ENCODE data around the gene INTS14.
"Not testable (repeated sequence)": the region's sequence is repeated elsewhere in the genome, so short reads cannot be mapped to it uniquely, and the experiment has no call there.

Gene INTS14

DNA sequence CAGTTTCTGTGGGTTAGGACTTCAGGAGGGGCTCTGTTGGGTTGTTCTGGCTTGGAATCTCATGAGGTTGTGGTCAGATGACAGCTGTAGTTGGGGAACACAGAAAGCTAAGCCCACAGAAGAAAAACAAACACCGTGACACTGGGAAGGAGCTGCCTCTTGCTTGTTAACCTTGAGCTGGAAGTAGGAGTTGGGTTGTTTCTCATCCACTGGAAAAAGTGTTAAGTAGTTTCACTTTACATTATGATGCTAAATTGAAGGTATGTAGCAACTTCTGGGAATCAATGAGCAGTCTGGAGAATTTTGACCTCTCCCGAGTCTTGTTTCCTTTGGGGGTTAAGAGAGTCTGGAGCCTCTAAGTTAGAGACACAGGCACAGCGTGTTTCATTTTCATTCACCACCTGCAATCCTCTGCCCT is 60.2 kb downstream of the INTS14 start:
- WGBS = 70% methylated on average over 3 of the region's 3 CpGs
- H3K9ac ChIP-seq (ENCODE audit: low read length) = no peak overlapping the region
- no peak overlapping the region for H3K14ac ChIP-seq (ENCODE audit: low read length in 2 of 2)
- no peak overlapping the region for H3K4me3 ChIP-seq (ENCODE audit: insufficient read depth in 1 of 2, low read depth in 1 of 2, low read length in 2 of 2)
- no peak overlapping the region for H2BK120ac ChIP-seq (ENCODE audit: low read depth, low read length)
- no peak overlapping the region for H2BK12ac ChIP-seq (ENCODE audit: low read length in 2 of 2)
- H3K9me3 ChIP-seq (ENCODE audit: control insufficient read depth, low read length) = no peaks in the 10 kb centered on the region
- peaks cover 8% of the 10 kb centered on the region for H3K4me1 ChIP-seq (ENCODE audit: control insufficient read depth, insufficient read depth, low read depth, low read length)
- peak overlapping the region; percentile 53 for H2AK5ac ChIP-seq (ENCODE audit: low read length, severe bottlenecking)
- no peak overlapping the region for H2BK15ac ChIP-seq (ENCODE audit: low read depth, poor library complexity, severe bottlenecking)
- H2BK5ac ChIP-seq (ENCODE audit: low read depth, low read length, poor library complexity, severe bottlenecking) = no peak overlapping the region
- no peak overlapping the region for H3K23ac ChIP-seq (ENCODE audit: low read length in 2 of 2)
- no peak overlapping the region for H3K4me2 ChIP-seq (ENCODE audit: low read length, poor library complexity, severe bottlenecking)
- peak overlapping the region; percentile 59 for H3K27ac ChIP-seq (ENCODE audit: low read length, poor library complexity, severe bottlenecking)
- peaks cover 0 to 18% of the 10 kb centered on the region in 2 experiments for H3K36me3 ChIP-seq (ENCODE audit: control insufficient read depth in 1 of 2, insufficient read depth in 2 of 2, low read depth in 1 of 2, low read length in 2 of 2)
- no peaks in the 10 kb centered on the region for H3K27me3 ChIP-seq (ENCODE audit: control insufficient read depth in 1 of 2, insufficient read depth in 1 of 2, low read length in 2 of 2)
- DNase-seq = peak; percentile 81
- H3K18ac ChIP-seq (ENCODE audit: low read depth in 1 of 2, low read length in 2 of 2) = no peak overlapping the region
- no peak overlapping the region for H3K4ac ChIP-seq (ENCODE audit: low read depth in 1 of 2, low read length in 2 of 2)
- H3K79me1 ChIP-seq (replicated peaks; ENCODE audit: low read length, poor library complexity, severe bottlenecking) = peaks cover 10% of the 10 kb centered on the region
- H4K91ac ChIP-seq (ENCODE audit: low read length) = no peak overlapping the region
- H4K8ac ChIP-seq (ENCODE audit: low read length) = no peak overlapping the region
- no peak overlapping the region for H2AFZ ChIP-seq (ENCODE audit: low read depth, low read length)

DNA sequence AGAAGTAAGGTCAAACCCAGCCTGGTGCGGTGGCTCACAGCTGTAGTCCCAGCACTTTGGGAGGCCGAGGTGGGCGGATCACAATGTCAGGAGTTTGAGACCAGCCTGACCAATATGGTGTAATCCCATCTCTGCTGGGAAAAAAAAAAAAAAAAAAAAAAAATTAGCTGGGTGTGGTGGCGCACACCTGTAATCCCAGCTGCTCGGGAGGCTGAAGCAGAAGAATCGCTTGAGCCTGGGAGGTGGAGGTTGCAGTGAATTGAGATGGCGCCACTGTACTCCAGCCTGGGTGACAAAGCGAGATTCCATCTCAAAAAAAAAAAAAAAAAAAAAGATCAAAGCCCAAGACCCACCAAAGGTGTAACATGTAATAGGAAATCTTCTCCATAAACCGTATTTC is 61.6 kb downstream of the INTS14 start:
- not testable (repeated sequence) for H2BK120ac ChIP-seq (ENCODE audit: low read depth, low read length); H3K36me3 ChIP-seq (ENCODE audit: control insufficient read depth in 1 of 2, insufficient read depth in 2 of 2, low read depth in 1 of 2, low read length in 2 of 2); H2AFZ ChIP-seq (ENCODE audit: low read depth, low read length); H3K14ac ChIP-seq (ENCODE audit: low read length in 2 of 2); H3K9ac ChIP-seq (ENCODE audit: low read length); H3K27me3 ChIP-seq (ENCODE audit: control insufficient read depth in 1 of 2, insufficient read depth in 1 of 2, low read length in 2 of 2); H2BK15ac ChIP-seq (ENCODE audit: low read depth, poor library complexity, severe bottlenecking); H2BK5ac ChIP-seq (ENCODE audit: low read depth, low read length, poor library complexity, severe bottlenecking); H4K8ac ChIP-seq (ENCODE audit: low read length); H3K4ac ChIP-seq (ENCODE audit: low read depth in 1 of 2, low read length in 2 of 2); H3K4me1 ChIP-seq (ENCODE audit: control insufficient read depth, insufficient read depth, low read depth, low read length); H3K79me1 ChIP-seq (replicated peaks; ENCODE audit: low read length, poor library complexity, severe bottlenecking); H3K27ac ChIP-seq (ENCODE audit: low read length, poor library complexity, severe bottlenecking); H3K23ac ChIP-seq (ENCODE audit: low read length in 2 of 2); H3K9me3 ChIP-seq (ENCODE audit: control insufficient read depth, low read length); DNase-seq; H3K18ac ChIP-seq (ENCODE audit: low read depth in 1 of 2, low read length in 2 of 2); H2AK5ac ChIP-seq (ENCODE audit: low read length, severe bottlenecking); H2BK12ac ChIP-seq (ENCODE audit: low read length in 2 of 2); H4K91ac ChIP-seq (ENCODE audit: low read length); H3K4me2 ChIP-seq (ENCODE audit: low read length, poor library complexity, severe bottlenecking); H3K4me3 ChIP-seq (ENCODE audit: insufficient read depth in 1 of 2, low read depth in 1 of 2, low read length in 2 of 2)
- 97% methylated on average over 3 of the region's 9 CpGs for WGBS

DNA sequence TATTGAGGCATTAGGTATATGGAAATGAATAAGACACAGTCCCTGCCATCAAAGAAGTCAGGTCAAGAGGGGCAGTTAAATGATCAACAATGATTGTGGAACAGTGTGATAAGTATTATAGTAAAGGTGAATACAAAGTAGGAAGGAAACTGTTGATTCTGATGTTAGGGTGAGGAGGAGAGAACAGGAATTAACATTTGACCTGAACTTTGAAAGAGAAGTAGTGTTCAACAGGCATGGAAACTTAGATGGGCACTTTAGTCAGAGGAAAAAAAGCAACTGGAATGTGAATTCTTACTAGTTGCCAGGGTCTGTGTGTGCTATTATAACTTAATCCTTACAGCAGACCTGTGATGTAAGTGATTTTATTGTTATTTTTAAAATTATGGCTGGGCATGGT is 63.1 kb downstream of the INTS14 start:
- Histone ChIP-seq H4K91ac (ENCODE audit: low read length) (no peak overlapping the region), H2BK15ac (ENCODE audit: low read depth, poor library complexity, severe bottlenecking) (no peak overlapping the region), H3K4me1 (ENCODE audit: control insufficient read depth, insufficient read depth, low read depth, low read length) (peaks cover 4% of the 10 kb centered on the region), H3K27ac (ENCODE audit: low read length, poor library complexity, severe bottlenecking) (no peak overlapping the region), H3K23ac (ENCODE audit: low read length in 2 of 2) (no peak overlapping the region), H3K27me3 (ENCODE audit: control insufficient read depth in 1 of 2, insufficient read depth in 1 of 2, low read length in 2 of 2) (no peaks in the 10 kb centered on the region), H3K9me3 (ENCODE audit: control insufficient read depth, low read length) (no peaks in the 10 kb centered on the region), H2AFZ (ENCODE audit: low read depth, low read length) (no peak overlapping the region), H3K4me2 (ENCODE audit: low read length, poor library complexity, severe bottlenecking) (no peak overlapping the region), H3K36me3 (ENCODE audit: control insufficient read depth in 1 of 2, insufficient read depth in 2 of 2, low read depth in 1 of 2, low read length in 2 of 2) (no peaks in the 10 kb centered on the region), H2AK5ac (ENCODE audit: low read length, severe bottlenecking) (no peak overlapping the region), H3K18ac (ENCODE audit: low read depth in 1 of 2, low read length in 2 of 2) (no peak overlapping the region), H2BK5ac (ENCODE audit: low read depth, low read length, poor library complexity, severe bottlenecking) (no peak overlapping the region), H3K4me3 (ENCODE audit: insufficient read depth in 1 of 2, low read depth in 1 of 2, low read length in 2 of 2) (no peak overlapping the region), H3K9ac (ENCODE audit: low read length) (no peak overlapping the region), H3K4ac (ENCODE audit: low read depth in 1 of 2, low read length in 2 of 2) (no peak overlapping the region), H3K14ac (ENCODE audit: low read length in 2 of 2) (no peak overlapping the region), H2BK120ac (ENCODE audit: low read depth, low read length) (no peak overlapping the region), H3K79me1 (replicated peaks; ENCODE audit: low read length, poor library complexity, severe bottlenecking) (peaks cover 5% of the 10 kb centered on the region), H4K8ac (ENCODE audit: low read length) (no peak overlapping the region), H2BK12ac (ENCODE audit: low read length in 2 of 2) (no peak overlapping the region)
- DNase-seq = no peak

DNA sequence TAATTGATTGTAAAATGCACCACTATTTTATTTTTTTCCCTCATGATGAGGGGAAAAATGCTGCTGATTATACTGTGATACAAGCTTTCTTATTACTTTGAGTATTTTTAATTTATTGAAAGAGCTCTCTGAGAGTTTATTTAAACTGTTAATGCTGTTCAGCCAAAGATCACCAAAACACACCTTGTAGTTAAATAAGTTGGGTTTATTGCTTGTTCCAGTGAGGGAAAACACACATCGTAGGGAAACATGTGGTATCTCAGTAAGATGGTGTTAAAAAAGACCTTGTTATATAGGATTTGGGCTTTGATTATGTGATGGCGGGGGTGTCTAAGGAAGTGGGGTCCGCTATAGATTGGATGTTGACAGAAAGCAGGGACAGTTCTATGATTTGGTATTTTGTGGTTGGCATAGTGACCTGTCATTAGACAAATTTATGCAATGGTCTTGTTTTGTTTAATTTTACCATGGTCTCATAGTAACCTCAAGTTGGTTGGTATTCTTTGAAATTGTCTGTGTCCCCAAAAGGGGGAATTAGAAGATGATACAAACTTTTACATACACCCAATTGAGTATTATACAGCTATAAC is 69.6 kb downstream of the INTS14 start:
- Histone ChIP-seq H2BK5ac (ENCODE audit: low read depth, low read length, poor library complexity, severe bottlenecking) (no peak overlapping the region), H2AFZ (ENCODE audit: low read depth, low read length) (no peak overlapping the region), H3K27ac (ENCODE audit: low read length, poor library complexity, severe bottlenecking) (no peak overlapping the region), H2BK12ac (ENCODE audit: low read length in 2 of 2) (no peak overlapping the region), H3K9me3 (ENCODE audit: control insufficient read depth, low read length) (no peaks in the 10 kb centered on the region), H3K23ac (ENCODE audit: low read length in 2 of 2) (no peak overlapping the region), H4K91ac (ENCODE audit: low read length) (no peak overlapping the region), H2AK5ac (ENCODE audit: low read length, severe bottlenecking) (no peak overlapping the region), H4K8ac (ENCODE audit: low read length) (no peak overlapping the region), H3K18ac (ENCODE audit: low read depth in 1 of 2, low read length in 2 of 2) (no peak overlapping the region), H2BK15ac (ENCODE audit: low read depth, poor library complexity, severe bottlenecking) (no peak overlapping the region), H3K36me3 (ENCODE audit: control insufficient read depth in 1 of 2, insufficient read depth in 2 of 2, low read depth in 1 of 2, low read length in 2 of 2) (no peaks in the 10 kb centered on the region), H3K27me3 (ENCODE audit: control insufficient read depth in 1 of 2, insufficient read depth in 1 of 2, low read length in 2 of 2) (no peaks in the 10 kb centered on the region), H3K4me1 (ENCODE audit: control insufficient read depth, insufficient read depth, low read depth, low read length) (no peaks in the 10 kb centered on the region), H3K9ac (ENCODE audit: low read length) (no peak overlapping the region), H3K14ac (ENCODE audit: low read length in 2 of 2) (no peak overlapping the region), H3K4me3 (ENCODE audit: insufficient read depth in 1 of 2, low read depth in 1 of 2, low read length in 2 of 2) (no peak overlapping the region), H3K79me1 (replicated peaks; ENCODE audit: low read length, poor library complexity, severe bottlenecking) (peaks cover 5% of the 10 kb centered on the region), H2BK120ac (ENCODE audit: low read depth, low read length) (no peak overlapping the region), H3K4ac (ENCODE audit: low read depth in 1 of 2, low read length in 2 of 2) (no peak overlapping the region), H3K4me2 (ENCODE audit: low read length, poor library complexity, severe bottlenecking) (no peak overlapping the region)
- peak; percentile 23 for DNase-seq
- WGBS = 93% methylated on average over 3 of the region's 3 CpGs
